Measurements from ENCODE around the gene NET1.

DNA sequence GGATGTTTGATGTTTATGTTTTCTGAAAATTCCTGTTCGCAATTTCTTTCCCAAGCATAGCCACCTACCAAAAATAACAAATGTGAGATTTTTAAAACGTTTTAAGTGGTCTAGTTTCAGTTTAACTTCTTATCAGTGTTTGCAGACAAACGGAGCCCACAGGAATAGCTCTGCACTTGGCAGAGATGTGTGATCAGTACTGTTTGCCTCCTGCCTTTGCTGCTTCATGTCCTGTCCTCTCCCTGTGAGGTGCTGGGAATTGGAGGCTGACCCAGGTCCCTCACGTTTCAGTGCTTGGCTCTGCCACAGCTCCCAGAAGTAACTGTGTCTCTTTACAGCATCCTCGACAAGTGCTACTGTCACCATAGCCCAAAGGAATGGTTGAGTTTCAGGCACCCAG, 46.4 kb upstream of the NET1 start:
- TF ChIP-seq EZH2 (IDR thresholded peaks at IDR 0.05), result no peak
- TF ChIP-seq POLR2AphosphoS5 (IDR thresholded peaks at IDR 0.05; ENCODE audit: borderline replicate concordance, low read depth, low read length), result no peak
- TF ChIP-seq FOXP2 (optimal IDR thresholded peaks at IDR 0.05; ENCODE audit: control extremely low read depth, extremely low read length, insufficient read depth), result no peak
